K562 (cell line): ENCODE results near the gene AJAP1. TPM values are rescaled to one million over a fixed set of nuclear protein-coding genes. Genes with fewer than 3 reads are reported as not detected.

Experiments
- CTBP1 ChIP-seq: fragments of 450-650 bp; IDR thresholded peaks from 2 replicates; pipeline ENCODE4 v1.6.1; 2016; ENCODE audit warnings: borderline replicate concordance
- EP400 ChIP-seq: fragments of 450-650 bp; IDR thresholded peaks from 2 replicates; pipeline ENCODE4 v1.6.1; 2017; ENCODE audit warnings: antibody characterized with exemption, mild to moderate bottlenecking, moderate library complexity
- GABPB1 ChIP-seq: sonication (generic); formaldehyde crosslinking; IDR thresholded peaks from 2 replicates; pipeline ENCODE4 v1.8.0; 2022; ENCODE audit warnings: mild to moderate bottlenecking, missing genetic modification reagents
- HSF4 ChIP-seq: fragments of 250-450 bp; sonication (Bioruptor Pico); IDR thresholded peaks from 2 replicates; pipeline ENCODE4 v2.1.2; 2022; ENCODE audit warnings: mild to moderate bottlenecking, moderate library complexity, borderline replicate concordance
- KDM1A ChIP-seq, 2 experiments: fragments of 450-650 bp; IDR thresholded peaks; 2 replicates each; pipeline ENCODE4 v1.6.1; 2016; ENCODE audit warnings: mild to moderate bottlenecking in 2 of 2
- MTA2 ChIP-seq: fragments of 450-650 bp; IDR thresholded peaks from 2 replicates; pipeline ENCODE4 v1.6.1; 2016; ENCODE audit warnings: low read depth
- NCOR1 ChIP-seq: fragments of 450-650 bp; IDR thresholded peaks from 2 replicates; pipeline ENCODE4 v1.6.1; 2016; ENCODE audit warnings: mild to moderate bottlenecking, moderate library complexity
- NR3C1 ChIP-seq: sonication (generic); formaldehyde crosslinking; IDR thresholded peaks from 2 replicates; pipeline ENCODE4 v1.8.1; 2022; ENCODE audit warnings: missing genetic modification reagents
- OTX1 ChIP-seq: fragments of 450-650 bp; formaldehyde crosslinking; IDR thresholded peaks from 2 replicates; pipeline ENCODE4 v1.4.0; 2022; ENCODE audit warnings: mild to moderate bottlenecking
- PHB2 ChIP-seq: fragments of 450-650 bp; IDR thresholded peaks from 2 replicates; pipeline ENCODE4 v1.6.1; 2017; ENCODE audit warnings: low read depth
- SMARCB1 ChIP-seq: IDR thresholded peaks from 2 replicates; pipeline ENCODE4 v1.6.1; 2011; ENCODE audit warnings: improper control_type of control experiment, low read depth; ENCODE audit not compliant: insufficient read length
- ZNF212 ChIP-seq: fragments of 450-650 bp; formaldehyde crosslinking; IDR thresholded peaks from 2 replicates; pipeline ENCODE4 v1.4.0; 2020; ENCODE audit warnings: mild to moderate bottlenecking
- ZNF354B ChIP-seq: fragments of 250-450 bp; sonication (Bioruptor Pico); IDR thresholded peaks from 2 replicates; pipeline ENCODE4 v1.4.0; 2020
- ZNF444 ChIP-seq: fragments of 250-450 bp; sonication (Bioruptor Pico); IDR thresholded peaks from 2 replicates; pipeline ENCODE4 v1.4.0; 2020; ENCODE audit warnings: mild to moderate bottlenecking, moderate library complexity
- ZNF695 ChIP-seq: fragments of 450-650 bp; formaldehyde crosslinking; IDR thresholded peaks from 2 replicates; pipeline ENCODE4 v1.4.0; 2020; ENCODE audit warnings: mild to moderate bottlenecking, moderate library complexity
- ZNF707 ChIP-seq: fragments of 250-450 bp; sonication (Bioruptor Pico); conservative IDR thresholded peaks from 2 replicates; pipeline ENCODE4 v1.8.0; 2022; ENCODE audit warnings: inconsistent platforms, mild to moderate bottlenecking, moderate library complexity
- polyA plus RNA-seq, 8 experiments: library from polyadenylated mRNA; depleted of rRNA in 4 of 8; stranded (reverse) in 5 of 8; unstranded in 3 of 8; fragments of >200 nt; fragmentation: Nextera tagmentation in 2 of 8; fragmentation: Illumina TruSeq in 1 of 8; extraction: Ambion mirVana in 2 of 8; extraction: Trizol in 1 of 8; gene quantifications; 2 replicates each; pipeline versions ENCODE4 v1.2.1 to v1.2.3, GENCODE V29; 2011 to 2014; ENCODE audit warnings: inconsistent platforms in 1 of 8, missing spikeins in 1 of 8
- total RNA-seq, 7 experiments: library from RNA; depleted of rRNA in 6 of 7; stranded (reverse); fragments of >200 nt in 6 of 7; fragmentation: Illumina TruSeq in 2 of 7; extraction: Trizol in 2 of 7; gene quantifications; 2 replicates each; pipeline versions ENCODE4 v1.2.1 to v1.2.3, GENCODE V29; 2011 to 2021; ENCODE audit warnings: low replicate concordance in 1 of 7
- TF ChIP-seq, protein P1 (sequence below): sonication (generic); formaldehyde crosslinking; IDR thresholded peaks from 2 replicates; pipeline ENCODE4 v1.5.0; 2020; ENCODE audit warnings: missing genetic modification reagents
- TF ChIP-seq, protein P2 (sequence below): fragments of 450-650 bp; IDR thresholded peaks from 2 replicates; pipeline ENCODE4 v1.6.1; 2016; ENCODE audit warnings: low read depth, mild to moderate bottlenecking, moderate library complexity
- TF ChIP-seq, protein P3 (sequence below): IDR thresholded peaks from 2 replicates; pipeline ENCODE4 v1.6.1; 2012; ENCODE audit warnings: low read depth, low read length, improper control_type of control experiment, borderline replicate concordance
- TF ChIP-seq, protein P4 (sequence below): sonication (generic); formaldehyde crosslinking; IDR thresholded peaks from 2 replicates; pipeline ENCODE4 v1.9.0; 2022; ENCODE audit warnings: mild to moderate bottlenecking, missing genetic modification reagents
- TF ChIP-seq, protein P5 (sequence below), 2 experiments: fragments of 450-650 bp in 1 of 2; IDR thresholded peaks; 2 replicates each; pipeline ENCODE4 v1.6.1; 2011 to 2017; ENCODE audit warnings: low read depth in 2 of 2, antibody characterized with exemption in 1 of 2, borderline replicate concordance in 1 of 2, low read length in 1 of 2, mild to moderate bottlenecking in 1 of 2, mixed read lengths in 1 of 2; ENCODE audit not compliant: control insufficient read depth in 1 of 2

AJAP1 gene
- total and polyA plus RNA-seq, 9 of the 15 experiments (the other 6 are each of a cell fraction or from before 2014, with no cell fraction given) = not detected

DNA sequence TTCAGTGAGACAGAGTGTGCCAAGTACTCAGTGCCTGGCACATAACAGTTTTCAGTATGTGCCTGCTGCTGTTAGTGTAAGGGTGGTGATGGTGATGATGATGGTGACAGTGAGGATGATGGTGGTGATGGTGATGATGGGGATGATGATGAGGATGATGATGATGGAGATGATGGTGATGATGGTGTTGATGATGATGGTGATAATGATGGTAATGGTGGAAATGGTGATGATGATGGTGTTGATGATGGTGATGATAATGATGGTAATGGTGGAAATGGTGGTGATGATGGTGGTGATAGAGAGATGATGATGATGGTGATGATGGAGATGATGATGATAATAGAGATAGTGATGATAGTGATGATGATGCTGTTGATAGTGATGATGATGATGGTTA lies 62.0 kb downstream of the AJAP1 start (continued):
- TF ChIP-seq, protein P1, sequence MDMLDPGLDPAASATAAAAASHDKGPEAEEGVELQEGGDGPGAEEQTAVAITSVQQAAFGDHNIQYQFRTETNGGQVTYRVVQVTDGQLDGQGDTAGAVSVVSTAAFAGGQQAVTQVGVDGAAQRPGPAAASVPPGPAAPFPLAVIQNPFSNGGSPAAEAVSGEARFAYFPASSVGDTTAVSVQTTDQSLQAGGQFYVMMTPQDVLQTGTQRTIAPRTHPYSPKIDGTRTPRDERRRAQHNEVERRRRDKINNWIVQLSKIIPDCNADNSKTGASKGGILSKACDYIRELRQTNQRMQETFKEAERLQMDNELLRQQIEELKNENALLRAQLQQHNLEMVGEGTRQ (CRISPR knock-in tag) = no peak
- no peak for TF ChIP-seq GABPB1 (CRISPR knock-in tag)
- peak; percentile 23 to 34; a peak in 1 of 4 replicates for TF ChIP-seq KDM1A (IDR thresholded peaks at IDR 0.05)
- TF ChIP-seq, protein P2, sequence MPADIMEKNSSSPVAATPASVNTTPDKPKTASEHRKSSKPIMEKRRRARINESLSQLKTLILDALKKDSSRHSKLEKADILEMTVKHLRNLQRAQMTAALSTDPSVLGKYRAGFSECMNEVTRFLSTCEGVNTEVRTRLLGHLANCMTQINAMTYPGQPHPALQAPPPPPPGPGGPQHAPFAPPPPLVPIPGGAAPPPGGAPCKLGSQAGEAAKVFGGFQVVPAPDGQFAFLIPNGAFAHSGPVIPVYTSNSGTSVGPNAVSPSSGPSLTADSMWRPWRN = no peak
- TF ChIP-seq, protein P3, sequence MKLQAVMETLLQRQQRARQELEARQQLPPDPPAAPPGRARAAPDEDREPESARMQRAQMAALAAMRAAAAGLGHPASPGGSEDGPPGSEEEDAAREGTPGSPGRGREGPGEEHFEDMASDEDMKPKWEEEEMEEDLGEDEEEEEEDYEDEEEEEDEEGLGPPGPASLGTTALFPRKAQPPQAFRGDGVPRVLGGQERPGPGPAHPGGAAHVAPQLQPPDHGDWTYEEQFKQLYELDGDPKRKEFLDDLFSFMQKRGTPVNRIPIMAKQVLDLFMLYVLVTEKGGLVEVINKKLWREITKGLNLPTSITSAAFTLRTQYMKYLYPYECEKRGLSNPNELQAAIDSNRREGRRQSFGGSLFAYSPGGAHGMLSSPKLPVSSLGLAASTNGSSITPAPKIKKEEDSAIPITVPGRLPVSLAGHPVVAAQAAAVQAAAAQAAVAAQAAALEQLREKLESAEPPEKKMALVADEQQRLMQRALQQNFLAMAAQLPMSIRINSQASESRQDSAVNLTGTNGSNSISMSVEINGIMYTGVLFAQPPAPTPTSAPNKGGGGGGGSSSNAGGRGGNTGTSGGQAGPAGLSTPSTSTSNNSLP = no peak
- TF ChIP-seq SMARCB1 = no peak
- no peak for TF ChIP-seq CTBP1
- no peak for TF ChIP-seq NCOR1
- no peak for TF ChIP-seq PHB2
- no peak for TF ChIP-seq MTA2
- no peak for TF ChIP-seq NR3C1 (CRISPR knock-in tag)
- no peak for TF ChIP-seq ZNF212 (CRISPR knock-in tag)
- TF ChIP-seq EP400 = no peak
- no peak for TF ChIP-seq ZNF354B (CRISPR knock-in tag)
- no peak for TF ChIP-seq ZNF707
- TF ChIP-seq ZNF444 (CRISPR knock-in tag) = no peak
- TF ChIP-seq, protein P4, sequence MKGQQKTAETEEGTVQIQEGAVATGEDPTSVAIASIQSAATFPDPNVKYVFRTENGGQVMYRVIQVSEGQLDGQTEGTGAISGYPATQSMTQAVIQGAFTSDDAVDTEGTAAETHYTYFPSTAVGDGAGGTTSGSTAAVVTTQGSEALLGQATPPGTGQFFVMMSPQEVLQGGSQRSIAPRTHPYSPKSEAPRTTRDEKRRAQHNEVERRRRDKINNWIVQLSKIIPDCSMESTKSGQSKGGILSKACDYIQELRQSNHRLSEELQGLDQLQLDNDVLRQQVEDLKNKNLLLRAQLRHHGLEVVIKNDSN (CRISPR knock-in tag) = no peak
- TF ChIP-seq HSF4 (CRISPR knock-in tag) = no peak
- TF ChIP-seq OTX1 (CRISPR knock-in tag) = no peak
- no peak for TF ChIP-seq ZNF695
- TF ChIP-seq, protein P5, sequence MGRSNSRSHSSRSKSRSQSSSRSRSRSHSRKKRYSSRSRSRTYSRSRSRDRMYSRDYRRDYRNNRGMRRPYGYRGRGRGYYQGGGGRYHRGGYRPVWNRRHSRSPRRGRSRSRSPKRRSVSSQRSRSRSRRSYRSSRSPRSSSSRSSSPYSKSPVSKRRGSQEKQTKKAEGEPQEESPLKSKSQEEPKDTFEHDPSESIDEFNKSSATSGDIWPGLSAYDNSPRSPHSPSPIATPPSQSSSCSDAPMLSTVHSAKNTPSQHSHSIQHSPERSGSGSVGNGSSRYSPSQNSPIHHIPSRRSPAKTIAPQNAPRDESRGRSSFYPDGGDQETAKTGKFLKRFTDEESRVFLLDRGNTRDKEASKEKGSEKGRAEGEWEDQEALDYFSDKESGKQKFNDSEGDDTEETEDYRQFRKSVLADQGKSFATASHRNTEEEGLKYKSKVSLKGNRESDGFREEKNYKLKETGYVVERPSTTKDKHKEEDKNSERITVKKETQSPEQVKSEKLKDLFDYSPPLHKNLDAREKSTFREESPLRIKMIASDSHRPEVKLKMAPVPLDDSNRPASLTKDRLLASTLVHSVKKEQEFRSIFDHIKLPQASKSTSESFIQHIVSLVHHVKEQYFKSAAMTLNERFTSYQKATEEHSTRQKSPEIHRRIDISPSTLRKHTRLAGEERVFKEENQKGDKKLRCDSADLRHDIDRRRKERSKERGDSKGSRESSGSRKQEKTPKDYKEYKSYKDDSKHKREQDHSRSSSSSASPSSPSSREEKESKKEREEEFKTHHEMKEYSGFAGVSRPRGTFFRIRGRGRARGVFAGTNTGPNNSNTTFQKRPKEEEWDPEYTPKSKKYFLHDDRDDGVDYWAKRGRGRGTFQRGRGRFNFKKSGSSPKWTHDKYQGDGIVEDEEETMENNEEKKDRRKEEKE (IDR thresholded peaks at IDR 0.05; ENCODE audit: borderline replicate concordance in 1 of 2, control insufficient read depth in 1 of 2, low read depth in 2 of 2, low read length in 1 of 2) = no peak
